HG03558 (cell line): Measurements from ENCODE around the gene TSPAN15.
"Not testable (repeated sequence)": the region's sequence is repeated elsewhere in the genome, so short reads cannot be mapped to it uniquely, and the experiment has no call there.

Experiments
- ATAC-seq: cut with Tn5 transposase; IDR thresholded peaks from one replicate; pipeline ENCODE4 v1.9.1; 2021; ENCODE audit warnings: moderate number of reproducible peaks; ENCODE audit not compliant: unreplicated experiment; ENCODE audit errors: extremely low read depth

TSPAN15 gene

DNA sequence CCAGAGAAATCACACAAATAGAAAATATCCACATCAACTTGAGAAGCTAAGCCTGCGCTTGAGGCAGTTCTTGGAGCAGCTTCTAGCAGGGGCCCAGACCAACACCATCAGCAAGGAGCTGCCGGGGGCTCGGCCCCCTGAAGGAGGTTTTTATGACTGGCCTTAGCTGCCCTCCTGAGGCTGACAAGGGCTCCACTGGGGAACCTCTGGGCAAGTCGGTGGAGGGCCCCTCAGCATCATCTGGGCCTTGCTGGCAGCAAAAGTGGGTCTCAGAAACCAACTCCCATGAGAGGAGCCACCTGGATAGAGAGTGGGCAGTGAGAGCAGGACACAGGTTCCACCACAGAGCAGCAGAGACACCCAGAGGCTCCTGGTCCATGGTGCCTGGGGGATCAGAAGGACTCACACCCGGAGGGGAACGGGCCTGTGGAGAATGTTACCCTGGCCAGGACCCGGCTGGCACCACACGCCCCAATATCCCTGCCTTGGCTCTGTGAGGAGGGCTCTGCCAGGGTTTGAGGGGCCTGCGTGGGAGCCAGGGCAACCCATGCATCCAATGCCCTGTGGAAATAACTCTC is 66.1 kb downstream of the TSPAN15 start:
- no peak for ATAC-seq

DNA sequence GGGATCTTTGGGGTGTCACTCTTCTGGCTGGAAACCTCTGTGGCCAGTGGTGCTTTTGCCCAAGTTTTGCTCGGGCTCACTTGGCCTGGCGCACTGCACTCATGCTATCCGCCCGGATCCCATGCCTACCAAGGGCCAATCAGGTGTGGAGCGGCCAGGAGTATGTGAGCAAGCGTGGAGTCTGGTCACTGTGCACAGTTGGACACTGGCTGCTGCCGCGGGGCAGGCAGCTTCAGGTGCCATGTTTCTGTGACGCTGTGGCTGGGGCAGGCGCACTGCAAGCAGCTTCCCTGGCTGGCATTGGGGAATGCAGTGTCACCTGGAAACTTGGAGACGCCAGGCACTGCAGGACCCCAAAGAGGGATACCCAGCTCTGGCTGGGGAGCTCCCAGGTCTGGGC is 76.7 kb downstream of the TSPAN15 start:
- no peak for ATAC-seq

DNA sequence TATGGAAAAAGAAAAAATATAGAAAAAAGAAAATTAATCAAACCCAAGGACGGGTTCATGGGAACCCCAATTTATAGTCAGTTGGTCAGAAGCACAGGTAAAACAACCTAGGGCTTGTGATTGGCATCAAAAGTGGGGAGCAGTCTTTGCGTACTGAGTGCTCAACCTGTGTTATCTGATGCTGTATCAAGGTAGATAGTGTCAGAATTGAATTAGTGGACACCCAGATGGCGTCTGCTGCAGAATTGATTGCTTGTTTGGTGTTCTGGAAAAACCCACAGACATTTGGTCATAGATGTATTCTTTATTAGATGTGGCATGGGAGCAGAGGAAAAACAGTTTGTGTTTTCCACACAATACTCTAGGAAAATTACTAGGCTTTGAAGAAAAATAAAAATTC is 82.4 kb downstream of the TSPAN15 start:
- ATAC-seq: no peak

DNA sequence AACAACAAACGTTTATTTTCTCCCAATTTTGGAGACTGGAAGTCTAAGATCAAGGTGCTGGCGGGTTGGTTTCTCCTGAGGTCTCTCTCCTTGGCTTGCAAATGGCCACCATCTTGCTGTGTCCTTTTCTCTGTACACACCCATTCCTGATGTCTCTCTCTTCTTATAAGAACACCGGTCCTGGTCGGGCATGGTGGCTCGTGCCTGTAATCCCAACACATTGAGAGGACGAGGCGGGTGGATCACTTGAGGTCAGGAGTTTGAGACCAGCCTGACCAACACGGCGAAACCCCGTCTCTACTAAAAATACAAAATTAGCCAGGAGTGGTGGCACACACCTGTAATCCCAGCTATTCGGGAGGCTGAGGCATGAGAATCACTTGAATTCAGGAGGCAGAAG is 85.3 kb downstream of the TSPAN15 start:
- ATAC-seq: not testable (repeated sequence)

DNA sequence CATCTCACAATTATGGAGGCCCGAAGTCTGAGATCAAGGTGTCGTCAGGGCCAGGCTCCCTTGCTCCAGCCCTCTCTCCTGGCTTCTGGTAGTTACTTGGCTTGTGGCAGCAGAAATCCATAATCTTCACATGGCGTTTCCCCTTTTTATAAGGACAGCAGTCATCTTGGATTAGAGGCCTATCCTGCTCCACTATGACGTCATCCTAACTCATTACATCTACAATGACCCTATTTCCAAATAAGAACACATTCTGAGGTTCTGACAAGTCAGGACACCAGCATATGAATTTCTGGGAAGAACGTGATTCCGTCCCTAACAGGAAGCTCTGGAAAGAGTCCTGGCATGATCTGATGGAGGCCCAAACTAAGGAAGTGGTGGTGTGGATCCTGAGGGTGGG is 86.2 kb downstream of the TSPAN15 start:
- ATAC-seq: no peak

DNA sequence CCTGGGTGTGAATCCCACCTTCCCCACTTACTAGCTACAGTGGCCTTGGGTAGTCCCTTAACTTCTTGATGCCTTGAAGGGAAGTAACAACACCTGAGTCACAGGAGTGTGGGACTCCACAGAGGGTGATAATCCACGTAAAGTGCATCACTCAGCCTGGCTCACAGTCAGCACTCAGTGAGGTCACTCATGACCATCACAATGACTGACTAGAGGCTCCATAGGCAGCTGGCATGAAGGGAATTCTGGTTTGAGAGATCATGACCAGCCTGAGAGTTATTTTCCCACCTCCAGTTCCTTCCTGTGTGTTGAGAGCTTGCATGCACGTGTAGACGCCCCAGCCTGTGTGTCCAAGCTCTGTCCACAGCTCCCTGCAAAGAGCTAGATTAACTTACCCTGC is 87.2 kb downstream of the TSPAN15 start:
- ATAC-seq: no peak

DNA sequence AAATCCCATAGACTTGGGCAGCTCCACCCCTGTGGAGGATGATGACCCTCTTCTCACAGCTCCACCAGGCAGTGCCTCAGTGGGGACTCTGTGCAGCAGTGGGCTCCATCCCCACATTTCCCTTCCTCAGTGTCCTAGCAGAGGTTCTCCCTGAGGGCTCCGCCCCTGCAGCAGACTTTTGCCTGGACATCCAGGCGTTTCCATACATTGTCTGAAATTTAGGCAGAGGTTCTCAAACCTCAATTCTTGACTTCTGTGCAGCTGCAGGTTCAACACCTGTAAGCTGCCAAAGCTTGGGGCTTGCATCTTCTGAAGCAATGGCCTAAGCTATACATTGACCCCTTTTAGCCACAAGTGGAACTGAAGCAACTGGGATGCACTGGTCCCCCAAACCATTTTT is 90.2 kb downstream of the TSPAN15 start:
- ATAC-seq: no peak

DNA sequence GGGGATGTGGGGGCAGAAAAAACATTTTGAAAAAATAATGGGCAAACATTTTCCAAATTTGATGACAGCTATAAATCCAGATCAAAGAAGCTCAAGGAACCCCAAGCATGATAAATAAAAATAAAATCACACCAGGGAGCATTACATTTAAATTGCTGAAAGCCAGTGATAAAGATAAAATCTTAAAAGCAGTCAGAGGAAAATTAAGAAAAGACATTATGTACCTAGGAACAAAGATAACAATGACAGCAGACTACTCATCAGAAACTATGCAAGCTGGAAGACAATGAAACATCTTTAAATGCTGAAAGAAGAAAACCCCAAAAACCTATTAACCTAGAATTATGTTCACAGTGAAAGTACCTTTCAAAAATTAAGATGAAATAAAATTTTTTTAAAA is 98.7 kb downstream of the TSPAN15 start:
- ATAC-seq: no peak

DNA sequence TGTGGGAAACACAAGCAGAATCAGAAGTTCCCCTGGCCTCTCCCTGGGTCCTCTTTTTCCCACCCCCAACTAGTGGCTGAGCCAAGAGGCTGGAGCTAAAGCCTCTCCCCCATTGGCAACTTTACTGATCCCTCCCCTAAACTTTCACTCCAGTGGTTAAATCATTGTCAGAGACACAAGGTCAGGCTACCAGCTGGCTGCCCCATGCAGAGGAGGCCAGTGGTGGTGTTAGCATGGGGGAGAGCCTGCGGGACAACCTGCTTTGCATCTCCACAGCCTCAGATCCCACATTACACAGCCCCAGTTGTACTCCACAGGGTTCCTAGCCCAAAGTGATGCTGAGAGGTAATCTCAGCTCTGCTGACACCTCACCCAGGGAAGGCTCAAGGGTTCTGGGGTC is 101.0 kb downstream of the TSPAN15 start:
- ATAC-seq: no peak

DNA sequence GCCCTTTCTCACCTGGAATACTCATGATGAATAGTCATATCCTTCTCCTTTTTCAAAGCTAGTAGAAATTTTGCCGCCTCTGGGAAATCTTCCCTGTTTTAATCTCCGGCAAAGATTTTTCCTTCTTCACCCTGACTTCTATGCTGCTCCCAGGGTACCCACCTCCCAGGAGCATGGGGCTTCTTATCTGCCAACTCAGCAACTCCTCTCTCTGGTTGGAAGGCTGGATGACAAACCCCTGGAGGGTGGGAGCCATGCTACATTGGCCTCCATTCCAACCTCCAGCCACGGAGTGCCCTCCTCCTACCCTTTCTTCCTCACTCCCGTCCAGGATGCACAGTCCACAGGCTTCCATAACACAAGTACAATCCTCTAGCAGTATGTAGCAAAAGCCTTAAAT is 102.1 kb downstream of the TSPAN15 start:
- ATAC-seq: no peak

DNA sequence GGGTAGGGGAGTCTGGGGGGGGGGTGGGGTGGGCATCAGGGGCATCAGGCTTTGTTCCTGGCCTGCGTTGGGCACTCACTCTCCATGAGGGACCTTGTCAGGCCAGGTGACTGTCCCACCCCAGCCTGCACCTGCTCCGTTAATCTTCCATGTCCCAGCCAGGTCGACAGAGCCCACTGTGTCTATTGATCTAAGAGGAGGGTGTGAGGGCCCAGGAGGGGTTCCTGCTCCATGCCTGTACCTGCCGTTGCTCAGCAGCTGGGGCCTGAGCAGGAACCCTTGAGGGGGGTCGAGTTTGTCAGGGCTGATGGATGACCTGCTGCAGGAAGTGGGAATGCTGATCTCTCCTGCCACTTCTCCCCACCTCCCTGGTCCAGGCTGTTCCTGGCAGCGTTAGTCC is 103.3 kb downstream of the TSPAN15 start:
- ATAC-seq: no peak
